Choroid plexus epithelial cell (primary cell): ENCODE measurements around the gene EHBP1.

Experiments used
- DNase-seq: peaks from one replicate; pipeline ENCODE4 v3.0.0-alpha.2; 2010; ENCODE audit warnings: low read depth
- H3K4me3 ChIP-seq: 2 replicates; pipeline ENCODE4 v1.5.1; 2011; ENCODE audit warnings: low read depth, mild to moderate bottlenecking, control low read depth, low read length, moderate library complexity
- TF ChIP-seq, protein P1 (sequence below): conservative IDR thresholded peaks from 2 replicates; pipeline ENCODE4 v1.5.1; 2011; ENCODE audit warnings: low read depth, mild to moderate bottlenecking, control low read depth, inconsistent platforms, low read length, moderate library complexity

The EHBP1 gene

DNA sequence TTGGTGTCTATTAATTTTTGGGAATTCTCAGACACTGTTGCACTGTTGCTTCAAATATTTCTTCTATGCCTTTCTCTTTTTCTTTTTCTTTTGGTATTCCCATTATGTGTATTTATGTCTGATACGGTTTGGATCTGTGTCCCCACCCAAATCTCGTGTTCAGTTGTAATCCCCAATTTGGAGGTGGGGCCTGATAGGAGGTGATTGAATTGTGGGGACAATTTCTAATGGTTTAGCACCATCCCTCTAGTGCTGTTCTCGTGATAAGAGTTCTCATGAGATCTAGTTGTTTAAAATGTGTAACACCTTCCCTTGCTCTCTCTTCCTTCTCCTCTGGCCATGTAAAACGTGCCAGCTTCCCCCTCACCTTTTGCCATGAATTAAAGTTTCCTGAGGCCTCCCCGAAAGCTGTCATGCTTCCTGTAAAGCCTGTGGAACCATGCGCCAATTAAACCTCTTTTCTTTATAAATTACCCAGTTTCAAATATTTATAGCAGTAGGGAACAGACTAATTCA is 26.8 kb downstream of the EHBP1 start:
- TF ChIP-seq, protein P1, sequence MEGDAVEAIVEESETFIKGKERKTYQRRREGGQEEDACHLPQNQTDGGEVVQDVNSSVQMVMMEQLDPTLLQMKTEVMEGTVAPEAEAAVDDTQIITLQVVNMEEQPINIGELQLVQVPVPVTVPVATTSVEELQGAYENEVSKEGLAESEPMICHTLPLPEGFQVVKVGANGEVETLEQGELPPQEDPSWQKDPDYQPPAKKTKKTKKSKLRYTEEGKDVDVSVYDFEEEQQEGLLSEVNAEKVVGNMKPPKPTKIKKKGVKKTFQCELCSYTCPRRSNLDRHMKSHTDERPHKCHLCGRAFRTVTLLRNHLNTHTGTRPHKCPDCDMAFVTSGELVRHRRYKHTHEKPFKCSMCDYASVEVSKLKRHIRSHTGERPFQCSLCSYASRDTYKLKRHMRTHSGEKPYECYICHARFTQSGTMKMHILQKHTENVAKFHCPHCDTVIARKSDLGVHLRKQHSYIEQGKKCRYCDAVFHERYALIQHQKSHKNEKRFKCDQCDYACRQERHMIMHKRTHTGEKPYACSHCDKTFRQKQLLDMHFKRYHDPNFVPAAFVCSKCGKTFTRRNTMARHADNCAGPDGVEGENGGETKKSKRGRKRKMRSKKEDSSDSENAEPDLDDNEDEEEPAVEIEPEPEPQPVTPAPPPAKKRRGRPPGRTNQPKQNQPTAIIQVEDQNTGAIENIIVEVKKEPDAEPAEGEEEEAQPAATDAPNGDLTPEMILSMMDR, result no peak
- no peak overlapping the region for H3K4me3 ChIP-seq
- no peak for DNase-seq

DNA sequence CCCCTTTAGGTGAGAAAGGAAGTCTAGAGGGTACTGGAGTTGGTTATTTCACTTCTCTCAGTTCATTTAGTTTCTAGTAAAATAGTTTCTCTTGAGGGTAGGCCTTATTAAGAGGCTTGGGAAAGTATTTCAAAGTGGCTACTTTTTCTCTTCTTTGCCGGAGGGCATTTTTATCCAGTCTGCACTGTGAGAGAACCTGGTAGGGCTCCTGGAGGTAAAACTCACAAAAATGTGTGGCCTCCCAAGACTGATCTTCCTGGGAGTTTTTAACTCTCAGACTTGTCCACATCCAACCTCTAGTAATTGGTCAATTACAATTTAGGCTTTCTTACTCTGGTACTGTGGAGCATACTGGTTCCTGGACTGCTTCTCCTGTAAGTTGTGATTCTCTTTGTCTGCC is 28.0 kb downstream of the EHBP1 start:
- DNase-seq, result no peak
- TF ChIP-seq, protein P1, result no peak
- H3K4me3 ChIP-seq, result no peak overlapping the region

DNA sequence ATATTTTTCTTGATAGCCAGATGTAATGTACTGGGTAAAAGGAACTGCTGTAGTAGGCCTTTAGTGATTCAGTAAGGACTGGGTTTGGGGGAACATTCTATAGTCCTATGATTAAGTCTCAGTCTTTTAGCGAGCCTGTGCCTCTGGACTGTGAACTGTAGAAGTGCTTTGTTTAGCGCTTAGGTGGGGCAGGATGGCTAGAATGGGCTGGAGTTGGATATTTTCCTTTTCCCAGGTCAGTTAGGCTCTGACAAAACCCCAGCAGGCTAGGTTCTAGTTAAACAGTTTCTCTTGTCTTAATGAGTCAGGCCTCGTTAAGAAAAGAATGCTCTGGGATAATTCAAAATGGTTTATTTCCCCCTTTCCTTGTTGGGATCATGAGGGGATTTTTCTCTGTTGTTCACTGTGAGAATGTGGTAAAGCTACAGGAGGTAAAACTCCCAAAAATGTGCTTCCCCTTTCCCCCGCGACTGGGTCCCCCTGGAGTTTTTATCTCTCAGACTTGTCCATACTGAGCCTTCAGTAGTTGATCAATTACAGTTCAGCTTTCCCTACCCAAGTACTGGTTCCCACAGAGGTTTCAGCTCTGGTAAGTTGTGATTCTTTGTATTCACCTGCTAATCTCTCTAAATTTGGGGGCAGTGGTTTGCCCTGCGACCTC is 31.5 kb downstream of the EHBP1 start:
- TF ChIP-seq, protein P1, result no peak
- no peak overlapping the region for H3K4me3 ChIP-seq
- DNase-seq, result no peak

DNA sequence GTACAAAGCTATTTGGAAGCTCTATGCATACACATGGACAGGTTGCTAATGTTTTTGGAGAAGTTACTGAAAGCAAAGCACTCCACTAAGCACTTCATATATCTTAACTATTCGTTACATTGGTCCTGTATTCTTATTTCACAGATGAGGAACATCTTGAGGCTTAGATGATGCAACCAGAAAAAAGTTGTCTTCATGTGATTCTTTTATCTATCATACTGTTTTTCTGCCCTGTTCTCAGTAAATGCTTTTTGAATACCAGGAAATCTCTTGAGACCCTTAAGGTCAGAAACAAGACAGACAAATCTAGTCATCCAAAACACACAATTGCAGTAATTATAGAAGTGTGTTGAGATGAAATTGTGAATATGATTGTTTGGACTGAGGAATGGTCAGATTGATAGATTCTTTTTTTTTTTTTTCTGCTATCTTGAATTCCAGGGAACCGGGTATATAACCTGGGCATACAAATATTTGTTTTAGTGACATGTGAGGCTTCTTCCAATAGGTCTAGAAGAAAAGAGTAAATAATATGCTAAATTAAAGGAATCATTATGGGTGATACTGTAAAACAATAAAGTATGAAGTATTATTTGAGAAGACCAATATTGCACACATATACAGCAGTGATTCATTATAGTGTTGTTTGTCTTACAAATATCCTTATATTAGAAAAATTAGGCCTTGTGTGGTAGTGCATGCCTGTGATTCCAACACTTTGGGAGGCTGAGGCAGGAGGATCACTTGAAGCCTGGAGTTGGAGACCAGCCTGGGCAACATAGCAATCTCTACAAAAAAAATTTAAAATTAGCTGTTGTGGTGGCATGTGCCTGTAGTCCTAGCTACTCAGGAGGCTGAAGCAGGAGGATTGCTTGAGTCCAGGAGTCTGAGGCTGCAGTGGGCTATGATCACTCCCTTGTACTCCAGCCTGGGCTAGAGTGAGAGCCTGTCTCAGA is 33.7 kb downstream of the EHBP1 start:
- peak; percentile 79 for DNase-seq
- TF ChIP-seq, protein P1, result no peak
- H3K4me3 ChIP-seq, result no peak overlapping the region

GRCh38 chr2:62740221-62740620 is 34.7 kb downstream of the EHBP1 start:
- no peak for DNase-seq
- TF ChIP-seq, protein P1, result no peak
- H3K4me3 ChIP-seq, result no peak overlapping the region

DNA sequence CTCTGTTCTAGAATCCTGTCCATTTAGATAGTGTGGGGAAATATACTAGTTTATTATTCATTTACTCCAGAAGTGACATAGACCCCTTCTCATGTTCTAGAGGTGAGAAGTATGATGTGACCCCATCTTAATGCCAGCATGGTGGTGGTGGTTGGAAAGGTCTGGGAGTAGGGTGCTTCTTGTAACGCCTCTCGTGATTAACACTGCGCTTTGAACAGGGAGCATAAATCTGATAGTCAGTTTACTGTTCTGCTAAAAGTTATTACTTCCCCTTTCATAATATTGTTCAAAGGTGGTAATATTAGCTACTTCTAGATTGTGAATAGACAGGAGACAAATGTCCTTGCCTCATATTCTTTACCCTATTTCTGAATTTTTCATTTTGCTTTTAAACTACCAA is 35.6 kb downstream of the EHBP1 start:
- TF ChIP-seq, protein P1, result no peak
- no peak for DNase-seq
- no peak overlapping the region for H3K4me3 ChIP-seq
